Gastroesophageal sphincter (tissue), 4 donors: Measurements from ENCODE around the gene CREBRF. TPM values are rescaled to one million over a fixed set of nuclear protein-coding genes. Genes with fewer than 3 reads are reported as not detected.

Source experiments
- ATAC-seq: fragments of 150-250 bp; one replicate; pipeline ENCODE4 v1.9.1; 2016; ENCODE audit warnings: mild to moderate bottlenecking, moderate library complexity
- H3K27ac ChIP-seq, 4 donors: fragments of 200-600 bp; sonication (generic) in 3 of 4; 1 replicate in 3 of 4; 2 replicates in 1 of 4; pipeline ENCODE4 v1.5.1; 2016 to 2019
- H3K27me3 ChIP-seq: fragments of 200-600 bp; sonication (generic); one replicate; pipeline ENCODE4 v1.5.1; 2019
- H3K36me3 ChIP-seq, 2 donors: fragments of 200-600 bp; sonication (generic); one replicate each; pipeline ENCODE4 v1.5.1; 2019; ENCODE audit warnings: control low read depth in 1 of 2
- H3K4me1 ChIP-seq, 3 donors: fragments of 200-600 bp; sonication (generic); 1 replicate in 2 of 3; 2 replicates in 1 of 3; pipeline ENCODE4 v1.5.1; 2016 to 2019; ENCODE audit warnings: control low read depth in 2 of 3
- H3K4me3 ChIP-seq, 2 donors: fragments of 200-600 bp; sonication (generic); one replicate each; pipeline ENCODE4 v1.5.1; 2019; ENCODE audit warnings: mild to moderate bottlenecking in 1 of 2, moderate library complexity in 1 of 2
- H3K9me3 ChIP-seq, 3 donors: fragments of 200-600 bp; sonication (generic); one replicate each; pipeline ENCODE4 v1.5.1; 2017 to 2019; ENCODE audit warnings: control low read depth in 2 of 3
- EP300 ChIP-seq: sonication (generic); formaldehyde crosslinking; IDR thresholded peaks from one replicate; pipeline ENCODE4 v1.6.1; 2017; ENCODE audit warnings: antibody characterized with exemption, mild to moderate bottlenecking
- POLR2A ChIP-seq, 2 donors: fragments of 450-650 bp; IDR thresholded peaks; one replicate each; pipeline ENCODE4 v1.6.1; 2017; ENCODE audit warnings: antibody characterized with exemption in 2 of 2, mild to moderate bottlenecking in 2 of 2, moderate library complexity in 1 of 2
- POLR2AphosphoS5 ChIP-seq: sonication (generic); formaldehyde crosslinking; IDR thresholded peaks from one replicate; pipeline ENCODE4 v1.6.1; 2017; ENCODE audit warnings: antibody characterized with exemption
- WGBS, 2 donors: methylation state at CpG; one replicate each; pipeline ENCODE4 v1.1.5; 2018; ENCODE audit warnings: low coverage in 1 of 2; 5-methylcytosine and 5-hydroxymethylcytosine counted together
- total RNA-seq, 4 donors: library from RNA; depleted of rRNA; stranded (reverse); fragments of >200 nt; gene quantifications; one replicate each; pipeline ENCODE4 v1.1.0, GENCODE V29; 2016
- TF ChIP-seq, protein P1 (sequence below), 4 experiments: fragments of 200-600 bp in 2 of 4; fragments of 450-650 bp in 2 of 4; sonication (generic) in 1 of 4; IDR thresholded peaks; one replicate each; pipeline ENCODE4 v1.5.1; 2017 to 2019; ENCODE audit warnings: antibody characterized with exemption in 4 of 4, mild to moderate bottlenecking in 2 of 4, moderate library complexity in 2 of 4

The CREBRF gene
- total RNA-seq, 4 donors from 2014 or later = 44.2 to 72.7 (median 64.0) TPM

- Histone ChIP-seq H3K27ac (peak overlapping the region in 3 of 4 donors; percentile 12 to 51 (median 43)), H3K4me1 (peaks cover 0 to 23% (median 12%) of the 10 kb centered on the region in 3 donors), H3K27me3 (no peaks in the 10 kb centered on the region), H3K36me3 (peaks cover 0 to 23% of the 10 kb centered on the region in 2 donors), H3K4me3 (no peak overlapping the region), H3K9me3 (no peaks in the 10 kb centered on the region)
- 89 to 93% methylated on average over 10 to 17 of the region's 24 CpGs for WGBS, 2 donors
- TF ChIP-seq EP300 (no peak), POLR2AphosphoS5 (peak; percentile 52)
- no peak for ATAC-seq
Measured at GRCh38 chr5:173035904-173036707, 20.0 kb upstream of the CREBRF start.

DNA sequence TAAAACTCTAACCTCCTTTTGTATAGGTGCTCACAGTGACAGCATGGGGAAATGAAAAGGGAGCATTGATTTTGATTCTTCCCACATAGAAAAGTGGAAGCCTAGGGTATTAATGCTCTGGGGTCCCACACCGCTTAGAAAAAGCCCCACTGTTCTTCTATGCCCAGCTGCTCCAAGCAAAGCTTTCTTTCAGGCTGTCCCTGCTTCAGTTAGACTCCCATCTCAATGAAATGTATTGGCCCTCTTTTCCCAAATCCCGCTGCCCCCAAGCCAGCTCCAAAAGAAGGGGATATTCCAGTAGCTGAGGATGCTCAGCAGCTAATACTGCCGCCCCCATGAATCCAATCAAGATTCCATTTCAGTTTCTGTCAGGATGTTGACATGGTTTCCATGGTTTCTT is 17.0 kb upstream of the CREBRF start:
- 71 to 83% methylated on average over 1 to 3 of the region's 3 CpGs for WGBS, 2 donors
- no peaks in the 10 kb centered on the region for H3K27me3 ChIP-seq
- no peak overlapping the region for H3K27ac ChIP-seq
- H3K9me3 ChIP-seq = no peaks in the 10 kb centered on the region
- no peak for TF ChIP-seq POLR2AphosphoS5
- TF ChIP-seq, protein P1, sequence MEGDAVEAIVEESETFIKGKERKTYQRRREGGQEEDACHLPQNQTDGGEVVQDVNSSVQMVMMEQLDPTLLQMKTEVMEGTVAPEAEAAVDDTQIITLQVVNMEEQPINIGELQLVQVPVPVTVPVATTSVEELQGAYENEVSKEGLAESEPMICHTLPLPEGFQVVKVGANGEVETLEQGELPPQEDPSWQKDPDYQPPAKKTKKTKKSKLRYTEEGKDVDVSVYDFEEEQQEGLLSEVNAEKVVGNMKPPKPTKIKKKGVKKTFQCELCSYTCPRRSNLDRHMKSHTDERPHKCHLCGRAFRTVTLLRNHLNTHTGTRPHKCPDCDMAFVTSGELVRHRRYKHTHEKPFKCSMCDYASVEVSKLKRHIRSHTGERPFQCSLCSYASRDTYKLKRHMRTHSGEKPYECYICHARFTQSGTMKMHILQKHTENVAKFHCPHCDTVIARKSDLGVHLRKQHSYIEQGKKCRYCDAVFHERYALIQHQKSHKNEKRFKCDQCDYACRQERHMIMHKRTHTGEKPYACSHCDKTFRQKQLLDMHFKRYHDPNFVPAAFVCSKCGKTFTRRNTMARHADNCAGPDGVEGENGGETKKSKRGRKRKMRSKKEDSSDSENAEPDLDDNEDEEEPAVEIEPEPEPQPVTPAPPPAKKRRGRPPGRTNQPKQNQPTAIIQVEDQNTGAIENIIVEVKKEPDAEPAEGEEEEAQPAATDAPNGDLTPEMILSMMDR (IDR thresholded peaks at IDR 0.05) = no peak
- peaks cover 0 to 23% of the 10 kb centered on the region in 2 donors for H3K36me3 ChIP-seq
- no peak for ATAC-seq
- H3K4me3 ChIP-seq = no peak overlapping the region
- H3K4me1 ChIP-seq = peaks cover 0 to 23% (median 12%) of the 10 kb centered on the region in 3 donors

DNA sequence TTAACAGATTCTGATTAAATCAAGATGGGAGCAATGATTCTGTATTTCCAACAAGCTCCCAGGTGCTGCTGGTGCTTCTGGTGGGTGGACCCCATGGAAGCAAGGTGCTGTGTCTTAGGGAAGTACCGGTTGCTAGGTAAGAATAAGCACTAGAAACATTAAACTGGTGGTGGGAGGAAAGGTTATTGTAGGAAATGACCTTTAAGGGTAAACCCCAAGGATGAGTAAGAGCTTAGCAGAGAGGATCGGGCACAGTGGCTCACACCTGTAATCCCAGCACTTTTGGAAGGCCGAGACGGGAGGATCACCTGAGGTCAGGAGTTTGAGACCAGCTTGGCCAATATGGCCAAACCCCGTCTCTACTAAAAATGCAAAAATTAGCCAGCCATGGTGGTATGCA is 16.2 kb upstream of the CREBRF start:
- H3K27me3 ChIP-seq = no peaks in the 10 kb centered on the region
- WGBS, 2 donors = 93 to 100% methylated on average over 1 to 5 of the region's 5 CpGs

GRCh38 chr5:173041881-173042762 is 14.0 kb upstream of the CREBRF start:
- no peaks in the 10 kb centered on the region for H3K9me3 ChIP-seq
- TF ChIP-seq POLR2A (IDR thresholded peaks at IDR 0.05) (no peak), EP300 (no peak), POLR2AphosphoS5 (no peak)
- TF ChIP-seq, protein P1 (IDR thresholded peaks at IDR 0.05) = no peak
- no peak overlapping the region for H3K27ac ChIP-seq
- no peaks in the 10 kb centered on the region for H3K36me3 ChIP-seq
- 61 to 71% methylated on average over 5 to 7 of the region's 7 CpGs for WGBS, 2 donors
- H3K4me1 ChIP-seq = peaks cover 0 to under 1% (median 0%) of the 10 kb centered on the region in 3 donors
- H3K4me3 ChIP-seq = no peak overlapping the region
- no peak for ATAC-seq
- no peaks in the 10 kb centered on the region for H3K27me3 ChIP-seq

More for the DNA sequence above, 16.2 kb upstream of the CREBRF start:
- H3K27ac ChIP-seq = no peak overlapping the region
- ATAC-seq = no peak
- peaks cover 0 to 22% (median 12%) of the 10 kb centered on the region in 3 donors for H3K4me1 ChIP-seq
- peaks cover 0 to 18% of the 10 kb centered on the region in 2 donors for H3K36me3 ChIP-seq
- H3K4me3 ChIP-seq = no peak overlapping the region
- H3K9me3 ChIP-seq = no peaks in the 10 kb centered on the region
- no peak for TF ChIP-seq POLR2A (IDR thresholded peaks at IDR 0.05)
- TF ChIP-seq EP300 = no peak

- ATAC-seq = no peak
- no peak overlapping the region for H3K27ac ChIP-seq
- H3K4me3 ChIP-seq = no peak overlapping the region
- no peaks in the 10 kb centered on the region for H3K4me1 ChIP-seq
- no peaks in the 10 kb centered on the region for H3K36me3 ChIP-seq
- TF ChIP-seq EP300 = no peak
- TF ChIP-seq, protein P1 (IDR thresholded peaks at IDR 0.05) = no peak
- no peak for TF ChIP-seq POLR2A (IDR thresholded peaks at IDR 0.05)
- TF ChIP-seq POLR2AphosphoS5 = no peak
- no peaks in the 10 kb centered on the region for H3K9me3 ChIP-seq
- WGBS, 2 donors = 71 to 78% methylated on average over 2 to 3 of the region's 3 CpGs
- H3K27me3 ChIP-seq = no peaks in the 10 kb centered on the region
Measured at GRCh38 chr5:173042763-173043107, 13.4 kb upstream of the CREBRF start.
